ENCODE data around the gene CYGB.

The CYGB gene

GRCh38 chr17:76478730-76479514 is 58.6 kb downstream of the CYGB start:
- Mint-ChIP-seq H3K4me3 (peak overlapping the region; percentile 63), H3K9me3 (no peaks in the 10 kb centered on the region), H3K4me1 (peaks cover 28% of the 10 kb centered on the region), H3K36me3 (peaks cover 21% of the 10 kb centered on the region), H3K27ac (no peak overlapping the region), H3K27me3 (no peaks in the 10 kb centered on the region)
- no peak for DNase-seq (ENCODE audit: low spot score in 2 of 2)
- ATAC-seq (ENCODE audit: low read depth), result no peak

- Mint-ChIP-seq H3K27ac (peak overlapping the region; percentile 19), H3K27me3 (no peaks in the 10 kb centered on the region), H3K4me1 (peaks cover 28% of the 10 kb centered on the region), H3K9me3 (no peaks in the 10 kb centered on the region), H3K4me3 (no peak overlapping the region), H3K36me3 (peaks cover 26% of the 10 kb centered on the region)
- ATAC-seq (ENCODE audit: low read depth) (no peak), DNase-seq (ENCODE audit: low spot score in 2 of 2) (no peak)
These were observed 59.4 kb downstream of the CYGB start for GRCh38 chr17:76478097-76478496.

GRCh38 chr17:76477576-76477975 is 59.9 kb downstream of the CYGB start:
- no peak for DNase-seq (ENCODE audit: low spot score in 2 of 2)
- Mint-ChIP-seq H3K27ac (no peak overlapping the region), H3K4me3 (no peak overlapping the region), H3K4me1 (peaks cover 28% of the 10 kb centered on the region), H3K9me3 (no peaks in the 10 kb centered on the region), H3K36me3 (peaks cover 28% of the 10 kb centered on the region), H3K27me3 (no peaks in the 10 kb centered on the region)
- ATAC-seq (ENCODE audit: low read depth), result no peak

Data from memory B cell (primary cell).